Mucosa of rectum (tissue), 2 donors: ENCODE measurements around the gene MEG3.

Source experiments
- H3K27ac ChIP-seq, 2 donors: one replicate each; pipeline ENCODE4 v1.7.0; 2013; ENCODE audit warnings: inconsistent platforms in 2 of 2, low read depth in 2 of 2, low read length in 2 of 2
- H3K27me3 ChIP-seq, 2 donors: one replicate each; pipeline ENCODE4 v1.7.0; 2013; ENCODE audit warnings: low read length in 2 of 2; ENCODE audit not compliant: control insufficient read depth in 2 of 2, insufficient read depth in 2 of 2
- H3K36me3 ChIP-seq, 2 donors: one replicate each; pipeline ENCODE4 v1.7.0; 2013; ENCODE audit warnings: low read length in 2 of 2; ENCODE audit not compliant: control insufficient read depth in 2 of 2, insufficient read depth in 2 of 2
- H3K4me1 ChIP-seq, 2 donors: one replicate each; pipeline ENCODE4 v1.7.0; 2013; ENCODE audit warnings: low read length in 2 of 2, mild to moderate bottlenecking in 1 of 2; ENCODE audit not compliant: control insufficient read depth in 2 of 2, insufficient read depth in 2 of 2
- H3K4me3 ChIP-seq, 2 donors: one replicate each; pipeline ENCODE4 v1.7.0; 2013; ENCODE audit warnings: low read length in 2 of 2
- H3K9ac ChIP-seq, 2 donors: one replicate each; pipeline ENCODE4 v1.7.0; 2013; ENCODE audit warnings: low read length in 2 of 2, low read depth in 1 of 2, mild to moderate bottlenecking in 1 of 2
- H3K9me3 ChIP-seq, 2 donors: one replicate each; pipeline ENCODE4 v1.7.0; 2013; ENCODE audit warnings: low read length in 2 of 2; ENCODE audit not compliant: control insufficient read depth in 2 of 2
- donor health status: healthy.
- donor health status: Normal muscosa, but diverticular disease.

Gene MEG3

GRCh38 chr14:100898465-100898864 lies 72.5 kb downstream of the MEG3 start:
- H3K9me3 ChIP-seq = no peaks in the 10 kb centered on the region
- H3K36me3 ChIP-seq = no peaks in the 10 kb centered on the region
- no peak overlapping the region for H3K4me3 ChIP-seq
- no peak overlapping the region for H3K27ac ChIP-seq
- no peak overlapping the region for H3K9ac ChIP-seq
- peaks cover 10 to 24% of the 10 kb centered on the region in 2 donors for H3K27me3 ChIP-seq
- peaks cover 5 to 15% of the 10 kb centered on the region in 2 donors for H3K4me1 ChIP-seq

- H3K9me3 ChIP-seq = no peaks in the 10 kb centered on the region
- H3K27me3 ChIP-seq = peaks cover 10 to 26% of the 10 kb centered on the region in 2 donors
- no peak overlapping the region for H3K27ac ChIP-seq
- H3K4me1 ChIP-seq = peaks cover 5 to 15% of the 10 kb centered on the region in 2 donors
- H3K4me3 ChIP-seq = no peak overlapping the region
- no peak overlapping the region for H3K9ac ChIP-seq
- H3K36me3 ChIP-seq = no peaks in the 10 kb centered on the region
Measured at GRCh38 chr14:100898935-100899883, 73.3 kb downstream of the MEG3 start.

- no peak overlapping the region for H3K9ac ChIP-seq
- H3K27ac ChIP-seq = no peak overlapping the region
- H3K4me3 ChIP-seq = no peak overlapping the region
- no peaks in the 10 kb centered on the region for H3K9me3 ChIP-seq
- peaks cover 11 to 28% of the 10 kb centered on the region in 2 donors for H3K27me3 ChIP-seq
- no peaks in the 10 kb centered on the region for H3K36me3 ChIP-seq
- peaks cover 5 to 15% of the 10 kb centered on the region in 2 donors for H3K4me1 ChIP-seq
Measured at GRCh38 chr14:100899884-100900771, 74.2 kb downstream of the MEG3 start.

- no peak overlapping the region for H3K27ac ChIP-seq
- peaks cover 16 to 29% of the 10 kb centered on the region in 2 donors for H3K27me3 ChIP-seq
- no peak overlapping the region for H3K4me3 ChIP-seq
- peaks cover 5 to 15% of the 10 kb centered on the region in 2 donors for H3K4me1 ChIP-seq
- no peaks in the 10 kb centered on the region for H3K36me3 ChIP-seq
- H3K9me3 ChIP-seq = no peaks in the 10 kb centered on the region
- H3K9ac ChIP-seq = no peak overlapping the region
Measured at GRCh38 chr14:100900837-100901390, 75.0 kb downstream of the MEG3 start.

- no peaks in the 10 kb centered on the region for H3K36me3 ChIP-seq
- H3K27ac ChIP-seq = no peak overlapping the region
- H3K4me1 ChIP-seq = peaks cover 5 to 15% of the 10 kb centered on the region in 2 donors
- no peak overlapping the region for H3K4me3 ChIP-seq
- no peak overlapping the region for H3K9ac ChIP-seq
- no peaks in the 10 kb centered on the region for H3K9me3 ChIP-seq
- H3K27me3 ChIP-seq = peaks cover 20 to 29% of the 10 kb centered on the region in 2 donors
Measured at GRCh38 chr14:100901391-100902183, 75.7 kb downstream of the MEG3 start.

GRCh38 chr14:100902295-100903133 lies 76.6 kb downstream of the MEG3 start:
- Histone ChIP-seq H3K4me3 (no peak overlapping the region), H3K36me3 (no peaks in the 10 kb centered on the region), H3K27ac (no peak overlapping the region), H3K9me3 (no peaks in the 10 kb centered on the region), H3K27me3 (peaks cover 20 to 33% of the 10 kb centered on the region in 2 donors), H3K4me1 (peaks cover 5 to 15% of the 10 kb centered on the region in 2 donors), H3K9ac (no peak overlapping the region)

GRCh38 chr14:100903134-100903468 lies 77.2 kb downstream of the MEG3 start:
- Histone ChIP-seq H3K9ac (no peak overlapping the region), H3K4me1 (peaks cover 5 to 15% of the 10 kb centered on the region in 2 donors), H3K9me3 (no peaks in the 10 kb centered on the region), H3K27ac (no peak overlapping the region), H3K27me3 (peaks cover 20 to 33% of the 10 kb centered on the region in 2 donors), H3K36me3 (no peaks in the 10 kb centered on the region), H3K4me3 (no peak overlapping the region)

GRCh38 chr14:100903672-100904185 lies 77.8 kb downstream of the MEG3 start, which contains the start of gene RTL1:
TSS of gene RTL1 (minus strand) at chr14:100903722. CDS start at chr14:100884788, 18,934 bp downstream.
- H3K9me3 ChIP-seq = no peaks in the 10 kb centered on the region
- H3K4me1 ChIP-seq = peaks cover 5 to 15% of the 10 kb centered on the region in 2 donors
- no peak within 1 kb of the TSS for H3K4me3 ChIP-seq
- H3K9ac ChIP-seq = no peak within 1 kb of the TSS
- no peaks in the 10 kb centered on the region for H3K36me3 ChIP-seq
- H3K27ac ChIP-seq = no peak within 1 kb of the TSS
- H3K27me3 ChIP-seq = peaks cover 20 to 29% of the 10 kb centered on the region in 2 donors
